Lower leg skin (tissue), 4 donors: ENCODE measurements around the gene ROBO1. TPM values are rescaled to one million over a fixed set of nuclear protein-coding genes. Genes with fewer than 3 reads are reported as not detected.

ENCODE experiments used
- DNase-seq, 2 donors: peaks; one replicate each; pipeline ENCODE4 v3.0.0-alpha.2; 2019; ENCODE audit warnings: low spot score in 2 of 2
- H3K4me3 ChIP-seq: fragments of 200-600 bp; sonication (generic); 2 replicates; pipeline ENCODE4 v1.5.1; 2017; ENCODE audit warnings: mild to moderate bottlenecking, low read depth; ENCODE audit not compliant: poor library complexity, severe bottlenecking
- POLR2A ChIP-seq, 2 donors: fragments of 450-650 bp; IDR thresholded peaks; one replicate each; pipeline ENCODE4 v1.6.1; 2016 to 2017; ENCODE audit warnings: antibody characterized with exemption in 2 of 2, mild to moderate bottlenecking in 1 of 2, moderate library complexity in 1 of 2
- WGBS, 2 donors: methylation state at CpG; one replicate each; pipeline ENCODE4 v1.1.5; 2018; 5-methylcytosine and 5-hydroxymethylcytosine counted together
- intact Hi-C: fragments of 100-400 bp; cut with DNase I; formaldehyde crosslinking; loops from one replicate; pipeline ENCODE4 v1.15.0; 2023; ENCODE audit warnings: low total_unique reads
- total RNA-seq, 4 donors: library from RNA; depleted of rRNA; stranded (reverse); fragments of >200 nt; gene quantifications; one replicate each; pipeline ENCODE4 v1.1.0, GENCODE V29; 2016
- TF ChIP-seq, protein P1 (sequence below), 3 donors: fragments of 450-650 bp; IDR thresholded peaks; one replicate each; pipeline ENCODE4 v1.5.1; 2016; ENCODE audit warnings: antibody characterized with exemption in 3 of 3, mild to moderate bottlenecking in 3 of 3, moderate library complexity in 2 of 3

ROBO1 gene
- total RNA-seq, 4 donors from 2014 or later = 26.3 to 60.0 (median 51.0) TPM

- H3K4me3 ChIP-seq = no peak overlapping the region
- 46 to 52% methylated on average over 7 of the region's 7 CpGs for WGBS, 2 donors
- intact Hi-C loops = no loop called here
- TF ChIP-seq, protein P1, sequence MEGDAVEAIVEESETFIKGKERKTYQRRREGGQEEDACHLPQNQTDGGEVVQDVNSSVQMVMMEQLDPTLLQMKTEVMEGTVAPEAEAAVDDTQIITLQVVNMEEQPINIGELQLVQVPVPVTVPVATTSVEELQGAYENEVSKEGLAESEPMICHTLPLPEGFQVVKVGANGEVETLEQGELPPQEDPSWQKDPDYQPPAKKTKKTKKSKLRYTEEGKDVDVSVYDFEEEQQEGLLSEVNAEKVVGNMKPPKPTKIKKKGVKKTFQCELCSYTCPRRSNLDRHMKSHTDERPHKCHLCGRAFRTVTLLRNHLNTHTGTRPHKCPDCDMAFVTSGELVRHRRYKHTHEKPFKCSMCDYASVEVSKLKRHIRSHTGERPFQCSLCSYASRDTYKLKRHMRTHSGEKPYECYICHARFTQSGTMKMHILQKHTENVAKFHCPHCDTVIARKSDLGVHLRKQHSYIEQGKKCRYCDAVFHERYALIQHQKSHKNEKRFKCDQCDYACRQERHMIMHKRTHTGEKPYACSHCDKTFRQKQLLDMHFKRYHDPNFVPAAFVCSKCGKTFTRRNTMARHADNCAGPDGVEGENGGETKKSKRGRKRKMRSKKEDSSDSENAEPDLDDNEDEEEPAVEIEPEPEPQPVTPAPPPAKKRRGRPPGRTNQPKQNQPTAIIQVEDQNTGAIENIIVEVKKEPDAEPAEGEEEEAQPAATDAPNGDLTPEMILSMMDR (IDR thresholded peaks at IDR 0.05) = no peak
- no peak for TF ChIP-seq POLR2A (IDR thresholded peaks at IDR 0.05)
- no peak for DNase-seq
Observed at GRCh38 chr3:78974181-78974790, 793.5 kb downstream of the ROBO1 start.

- H3K4me3 ChIP-seq = no peak overlapping the region
- WGBS, 2 donors = 59 to 67% methylated on average over 2 of the region's 2 CpGs
- intact Hi-C loops = no loop called here
- TF ChIP-seq, protein P1 (IDR thresholded peaks at IDR 0.05) = no peak
- no peak for TF ChIP-seq POLR2A (IDR thresholded peaks at IDR 0.05)
- no peak for DNase-seq
Observed at GRCh38 chr3:78972617-78973301, 795.0 kb downstream of the ROBO1 start.

- no peak for DNase-seq
- TF ChIP-seq, protein P1 (IDR thresholded peaks at IDR 0.05) = no peak
- no peak for TF ChIP-seq POLR2A (IDR thresholded peaks at IDR 0.05)
- 56 to 57% methylated on average over 1 of the region's 1 CpG for WGBS, 2 donors
- intact Hi-C loops = no loop called here
- no peak overlapping the region for H3K4me3 ChIP-seq
Observed at GRCh38 chr3:78970656-78971055, 797.1 kb downstream of the ROBO1 start.

- 65 to 69% methylated on average over 2 of the region's 2 CpGs for WGBS, 2 donors
- H3K4me3 ChIP-seq = no peak overlapping the region
- intact Hi-C loops = no loop called here
- no peak for DNase-seq
- TF ChIP-seq POLR2A (IDR thresholded peaks at IDR 0.05) = no peak
- TF ChIP-seq, protein P1 (IDR thresholded peaks at IDR 0.05) = no peak
Observed at GRCh38 chr3:78969483-78969882, 798.3 kb downstream of the ROBO1 start.

GRCh38 chr3:78967061-78967460 lies 800.7 kb downstream of the ROBO1 start:
- intact Hi-C loops = no loop called here
- H3K4me3 ChIP-seq = no peak overlapping the region
- TF ChIP-seq POLR2A (IDR thresholded peaks at IDR 0.05) = no peak
- TF ChIP-seq, protein P1 (IDR thresholded peaks at IDR 0.05) = no peak
- 40 to 63% methylated on average over 1 of the region's 1 CpG for WGBS, 2 donors
- no peak for DNase-seq
